ENCODE results near the gene ZNF385B.

The ZNF385B gene

DNA sequence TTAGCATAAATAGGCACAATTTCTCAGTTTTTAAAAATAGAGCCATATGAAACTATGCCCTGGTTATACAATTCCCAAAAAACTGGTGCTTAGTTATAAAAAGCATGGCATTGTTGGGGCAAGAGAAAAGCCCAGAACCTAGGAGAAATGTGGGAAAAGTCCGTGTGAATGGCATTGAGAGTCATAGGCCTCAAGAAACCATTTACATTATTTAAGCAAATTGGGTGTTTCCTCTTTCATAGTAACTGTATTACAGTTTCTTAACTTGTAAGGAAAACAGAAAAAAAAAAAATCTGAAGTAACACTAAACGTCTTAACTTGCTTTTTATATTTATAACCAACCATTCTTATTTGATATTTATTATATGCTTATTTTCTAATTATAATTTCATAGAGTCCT is 425.8 kb downstream of the ZNF385B start:
- no peaks in the 10 kb centered on the region for H3K9me3 ChIP-seq (ENCODE audit: control insufficient read depth in 5 of 5, low read length in 5 of 5)
- no peaks in the 10 kb centered on the region for H3K36me3 ChIP-seq (ENCODE audit: control insufficient read depth in 5 of 5, insufficient read depth in 5 of 5, low read length in 5 of 5)
- no peak overlapping the region for H3K27ac ChIP-seq (ENCODE audit: low read depth, low read length)
- no peak overlapping the region for H3K9ac ChIP-seq (ENCODE audit: low read length in 5 of 5)
- no peaks in the 10 kb centered on the region for H3K4me1 ChIP-seq (ENCODE audit: control insufficient read depth in 5 of 5, insufficient read depth in 5 of 5, low read length in 5 of 5)
- no peak overlapping the region for H3K4me3 ChIP-seq (ENCODE audit: low read depth in 1 of 5, low read length in 5 of 5)
- H3K27me3 ChIP-seq (ENCODE audit: control insufficient read depth in 5 of 5, insufficient read depth in 4 of 5, low read length in 5 of 5): no peaks in the 10 kb centered on the region

DNA sequence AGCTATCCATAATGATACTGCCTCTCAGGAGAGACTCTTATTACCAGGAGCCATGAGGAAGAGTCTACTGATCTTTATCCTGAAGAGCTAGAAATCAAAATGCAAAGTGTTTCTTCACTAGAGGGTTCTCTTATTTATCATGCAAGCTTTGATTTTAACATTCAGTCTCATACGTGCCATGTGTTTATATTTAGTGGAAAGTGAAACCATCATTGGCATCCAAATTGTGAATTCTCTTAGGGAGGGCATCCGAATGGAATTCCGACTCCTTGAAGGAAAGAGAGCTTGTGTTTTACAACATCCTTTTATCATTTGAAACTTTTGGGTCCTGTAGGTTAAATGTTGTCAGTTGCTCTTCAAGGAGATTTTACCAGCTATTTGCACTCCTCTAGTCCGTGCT is 426.4 kb downstream of the ZNF385B start:
- Histone ChIP-seq H3K27me3 (ENCODE audit: control insufficient read depth in 5 of 5, insufficient read depth in 4 of 5, low read length in 5 of 5) (no peaks in the 10 kb centered on the region), H3K36me3 (ENCODE audit: control insufficient read depth in 5 of 5, insufficient read depth in 5 of 5, low read length in 5 of 5) (no peaks in the 10 kb centered on the region), H3K4me3 (ENCODE audit: low read depth in 1 of 5, low read length in 5 of 5) (no peak overlapping the region), H3K27ac (ENCODE audit: low read depth, low read length) (no peak overlapping the region), H3K4me1 (ENCODE audit: control insufficient read depth in 5 of 5, insufficient read depth in 5 of 5, low read length in 5 of 5) (no peaks in the 10 kb centered on the region), H3K9ac (ENCODE audit: low read length in 5 of 5) (no peak overlapping the region), H3K9me3 (ENCODE audit: control insufficient read depth in 5 of 5, low read length in 5 of 5) (no peaks in the 10 kb centered on the region)

DNA sequence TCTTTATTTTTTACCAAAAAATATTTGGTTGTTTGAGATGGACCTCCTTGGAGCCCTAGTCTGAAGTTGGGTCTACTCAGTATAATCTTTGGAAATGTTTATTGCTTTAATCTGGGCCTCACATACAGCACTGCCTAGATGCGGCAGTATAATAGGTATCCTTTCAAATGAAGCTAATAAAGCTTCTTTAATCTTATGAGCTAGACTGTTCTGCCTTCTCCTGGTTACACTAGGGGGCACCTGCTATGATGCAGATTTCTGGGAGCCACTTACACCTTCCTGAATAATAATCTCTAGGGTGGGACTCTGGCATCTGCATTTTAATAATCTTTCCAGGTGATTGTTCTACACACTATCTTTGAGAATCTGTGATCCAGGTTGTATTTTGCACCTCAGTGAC is 427.1 kb downstream of the ZNF385B start:
- Histone ChIP-seq H3K4me3 (ENCODE audit: low read depth in 1 of 5, low read length in 5 of 5) (no peak overlapping the region), H3K27ac (ENCODE audit: low read depth, low read length) (no peak overlapping the region), H3K9me3 (ENCODE audit: control insufficient read depth in 5 of 5, low read length in 5 of 5) (no peaks in the 10 kb centered on the region), H3K9ac (ENCODE audit: low read length in 5 of 5) (no peak overlapping the region), H3K27me3 (ENCODE audit: control insufficient read depth in 5 of 5, insufficient read depth in 4 of 5, low read length in 5 of 5) (peaks cover 0 to 2% (median 0%) of the 10 kb centered on the region in 5 donors), H3K36me3 (ENCODE audit: control insufficient read depth in 5 of 5, insufficient read depth in 5 of 5, low read length in 5 of 5) (no peaks in the 10 kb centered on the region), H3K4me1 (ENCODE audit: control insufficient read depth in 5 of 5, insufficient read depth in 5 of 5, low read length in 5 of 5) (no peaks in the 10 kb centered on the region)

DNA sequence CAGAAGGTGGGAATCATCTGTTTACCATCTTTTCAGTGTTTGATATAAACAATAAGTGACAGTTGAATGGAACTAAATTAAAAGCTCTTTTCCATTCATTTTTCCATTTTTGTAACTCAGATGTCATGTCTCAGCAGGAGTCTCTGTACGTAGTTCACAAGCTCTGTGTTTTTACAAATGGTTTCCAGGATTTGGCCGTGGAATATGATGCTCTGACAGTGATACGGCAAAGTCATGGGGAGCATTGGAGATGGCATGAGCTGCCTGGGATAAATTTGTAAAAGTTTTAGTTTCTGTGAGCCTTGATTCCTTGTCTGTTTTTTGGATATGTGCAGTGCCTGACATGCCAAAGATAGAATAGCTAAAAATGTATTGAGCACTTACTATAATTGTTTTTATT is 428.7 kb downstream of the ZNF385B start:
- H3K9me3 ChIP-seq (ENCODE audit: control insufficient read depth in 5 of 5, low read length in 5 of 5): no peaks in the 10 kb centered on the region
- no peak overlapping the region for H3K9ac ChIP-seq (ENCODE audit: low read length in 5 of 5)
- peaks cover 0 to 8% (median 6%) of the 10 kb centered on the region in 5 donors for H3K4me1 ChIP-seq (ENCODE audit: control insufficient read depth in 5 of 5, insufficient read depth in 5 of 5, low read length in 5 of 5)
- H3K27ac ChIP-seq (ENCODE audit: low read depth, low read length): no peak overlapping the region
- no peaks in the 10 kb centered on the region for H3K36me3 ChIP-seq (ENCODE audit: control insufficient read depth in 5 of 5, insufficient read depth in 5 of 5, low read length in 5 of 5)
- peaks cover 0 to 4% (median 0%) of the 10 kb centered on the region in 5 donors for H3K27me3 ChIP-seq (ENCODE audit: control insufficient read depth in 5 of 5, insufficient read depth in 4 of 5, low read length in 5 of 5)
- H3K4me3 ChIP-seq (ENCODE audit: low read depth in 1 of 5, low read length in 5 of 5): no peak overlapping the region

DNA sequence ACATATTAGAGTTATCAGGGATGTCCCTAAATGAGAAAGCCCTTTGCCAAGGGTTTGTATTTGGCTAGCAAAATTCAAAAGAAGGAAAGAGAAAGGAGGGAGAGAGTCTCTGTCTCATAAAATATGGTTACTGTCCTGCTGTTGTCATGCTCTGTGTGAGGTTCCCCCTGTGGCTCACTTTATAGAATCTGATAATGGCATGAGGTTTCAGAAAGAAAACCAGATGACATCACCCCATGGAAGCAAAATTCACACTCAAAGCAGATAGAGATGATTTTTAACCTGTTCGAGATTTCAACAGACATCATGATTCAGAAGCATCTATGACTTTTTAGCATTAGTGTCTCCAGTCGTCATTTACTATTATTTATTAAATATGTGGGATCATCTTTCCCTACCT is 431.8 kb downstream of the ZNF385B start:
- no peak overlapping the region for H3K27ac ChIP-seq (ENCODE audit: low read depth, low read length)
- H3K9me3 ChIP-seq (ENCODE audit: control insufficient read depth in 5 of 5, low read length in 5 of 5): no peaks in the 10 kb centered on the region
- no peak overlapping the region for H3K9ac ChIP-seq (ENCODE audit: low read length in 5 of 5)
- H3K4me3 ChIP-seq (ENCODE audit: low read depth in 1 of 5, low read length in 5 of 5): no peak overlapping the region
- H3K27me3 ChIP-seq (ENCODE audit: control insufficient read depth in 5 of 5, insufficient read depth in 4 of 5, low read length in 5 of 5): peaks cover 0 to 6% (median 3%) of the 10 kb centered on the region in 5 donors
- no peaks in the 10 kb centered on the region for H3K36me3 ChIP-seq (ENCODE audit: control insufficient read depth in 5 of 5, insufficient read depth in 5 of 5, low read length in 5 of 5)
- H3K4me1 ChIP-seq (ENCODE audit: control insufficient read depth in 5 of 5, insufficient read depth in 5 of 5, low read length in 5 of 5): peaks cover 0 to 8% (median 6%) of the 10 kb centered on the region in 5 donors

DNA sequence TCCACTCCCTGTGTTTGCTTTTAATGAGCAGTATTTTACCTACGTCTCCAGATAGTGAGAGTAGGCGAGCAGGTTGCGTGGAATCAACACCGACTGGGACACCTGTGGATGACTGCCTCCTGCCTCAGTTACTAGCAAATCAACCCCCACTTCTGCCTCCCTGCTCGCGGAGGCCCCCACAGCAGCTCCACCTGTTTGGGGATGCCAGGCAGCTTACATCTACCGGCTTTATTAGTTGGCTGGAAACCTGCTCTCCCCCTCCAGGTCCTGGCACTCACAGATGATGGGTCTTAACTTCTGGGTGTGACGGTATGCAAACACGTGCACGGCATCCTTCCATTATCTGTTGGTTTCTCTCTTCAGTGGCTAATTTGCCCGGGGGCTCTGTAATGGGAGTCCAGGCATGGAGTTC is 432.3 kb downstream of the ZNF385B start:
- peak overlapping the region in 3 of 5 donors; percentile 17 to 29 (median 23) for H3K4me3 ChIP-seq (ENCODE audit: low read depth in 1 of 5, low read length in 5 of 5)
- H3K9ac ChIP-seq (ENCODE audit: low read length in 5 of 5): no peak overlapping the region
- H3K9me3 ChIP-seq (ENCODE audit: control insufficient read depth in 5 of 5, low read length in 5 of 5): no peaks in the 10 kb centered on the region
- H3K4me1 ChIP-seq (ENCODE audit: control insufficient read depth in 5 of 5, insufficient read depth in 5 of 5, low read length in 5 of 5): peaks cover 0 to 8% (median 6%) of the 10 kb centered on the region in 5 donors
- no peak overlapping the region for H3K27ac ChIP-seq (ENCODE audit: low read depth, low read length)
- no peaks in the 10 kb centered on the region for H3K36me3 ChIP-seq (ENCODE audit: control insufficient read depth in 5 of 5, insufficient read depth in 5 of 5, low read length in 5 of 5)
- peaks cover 0 to 6% (median 3%) of the 10 kb centered on the region in 5 donors for H3K27me3 ChIP-seq (ENCODE audit: control insufficient read depth in 5 of 5, insufficient read depth in 4 of 5, low read length in 5 of 5)

DNA sequence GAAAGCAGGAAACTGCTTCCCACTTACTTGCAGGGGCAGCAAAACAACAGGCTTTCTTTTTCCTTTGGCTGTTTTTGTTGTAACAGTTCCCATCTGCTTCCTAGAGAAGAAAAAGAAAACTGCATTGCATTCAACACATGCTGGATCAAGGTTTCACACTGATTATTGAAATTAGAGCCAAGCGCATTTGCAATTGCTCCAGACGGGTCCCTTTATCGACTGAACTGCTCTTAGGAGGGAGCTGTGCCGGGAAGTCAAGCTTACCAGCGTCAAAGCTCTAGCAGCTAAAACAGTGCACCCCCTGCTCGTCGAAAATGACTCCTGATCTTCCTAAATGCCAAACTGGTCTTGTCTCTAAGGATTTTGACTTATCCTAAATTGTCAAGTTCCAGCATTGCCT is 432.8 kb downstream of the ZNF385B start:
- H3K9ac ChIP-seq (ENCODE audit: low read length in 5 of 5): no peak overlapping the region
- H3K27ac ChIP-seq (ENCODE audit: low read depth, low read length): no peak overlapping the region
- H3K27me3 ChIP-seq (ENCODE audit: control insufficient read depth in 5 of 5, insufficient read depth in 4 of 5, low read length in 5 of 5): peaks cover 0 to 6% (median 3%) of the 10 kb centered on the region in 5 donors
- H3K9me3 ChIP-seq (ENCODE audit: control insufficient read depth in 5 of 5, low read length in 5 of 5): no peaks in the 10 kb centered on the region
- peaks cover 0 to 8% (median 6%) of the 10 kb centered on the region in 5 donors for H3K4me1 ChIP-seq (ENCODE audit: control insufficient read depth in 5 of 5, insufficient read depth in 5 of 5, low read length in 5 of 5)
- H3K4me3 ChIP-seq (ENCODE audit: low read depth in 1 of 5, low read length in 5 of 5): peak overlapping the region in 3 of 5 donors; percentile 17 to 29 (median 23)
- H3K36me3 ChIP-seq (ENCODE audit: control insufficient read depth in 5 of 5, insufficient read depth in 5 of 5, low read length in 5 of 5): no peaks in the 10 kb centered on the region

DNA sequence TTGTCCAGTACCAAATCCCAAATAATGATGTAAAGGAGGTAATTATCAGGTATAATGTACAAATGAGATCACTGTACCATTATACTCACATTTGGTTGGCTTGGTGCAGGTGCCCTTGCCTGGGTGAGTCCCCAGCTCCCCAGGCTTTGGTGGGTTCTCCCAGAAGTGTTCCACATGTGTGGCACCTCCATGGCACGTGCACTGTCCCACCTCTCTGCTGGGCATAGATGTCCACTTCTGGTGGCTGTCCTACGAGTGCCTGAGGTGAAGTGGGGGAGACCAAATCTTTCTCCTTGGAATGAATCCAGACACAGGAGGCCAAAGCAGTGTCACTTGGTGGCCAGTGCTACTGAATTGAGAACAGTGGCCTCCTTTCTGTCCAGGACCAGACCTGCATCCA is 434.3 kb downstream of the ZNF385B start:
- Histone ChIP-seq H3K27ac (ENCODE audit: low read depth, low read length) (no peak overlapping the region), H3K27me3 (ENCODE audit: control insufficient read depth in 5 of 5, insufficient read depth in 4 of 5, low read length in 5 of 5) (peaks cover 0 to 6% (median 3%) of the 10 kb centered on the region in 5 donors), H3K9ac (ENCODE audit: low read length in 5 of 5) (no peak overlapping the region), H3K36me3 (ENCODE audit: control insufficient read depth in 5 of 5, insufficient read depth in 5 of 5, low read length in 5 of 5) (no peaks in the 10 kb centered on the region), H3K4me1 (ENCODE audit: control insufficient read depth in 5 of 5, insufficient read depth in 5 of 5, low read length in 5 of 5) (peaks cover 0 to 9% (median 6%) of the 10 kb centered on the region in 5 donors), H3K9me3 (ENCODE audit: control insufficient read depth in 5 of 5, low read length in 5 of 5) (no peaks in the 10 kb centered on the region), H3K4me3 (ENCODE audit: low read depth in 1 of 5, low read length in 5 of 5) (no peak overlapping the region)

DNA sequence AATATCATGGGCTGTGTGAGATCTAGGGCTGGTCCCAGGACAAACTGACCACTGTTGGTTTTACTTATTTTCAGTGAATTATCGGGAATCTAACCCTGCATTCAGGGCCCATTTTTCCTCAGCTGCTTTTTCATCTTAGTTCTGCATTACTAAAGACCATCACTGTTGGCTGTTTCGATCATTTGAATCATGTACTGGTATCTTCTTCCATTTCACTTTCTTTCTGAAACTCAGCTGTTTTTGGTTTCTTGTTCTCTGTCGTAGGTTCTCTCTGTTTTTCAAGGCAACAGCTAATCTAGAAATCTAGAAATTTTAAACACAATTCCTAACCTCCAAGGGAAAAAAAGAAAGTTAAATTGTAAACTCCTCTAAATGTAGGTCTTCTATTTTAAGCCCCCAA is 436.8 kb downstream of the ZNF385B start:
- no peaks in the 10 kb centered on the region for H3K36me3 ChIP-seq (ENCODE audit: control insufficient read depth in 5 of 5, insufficient read depth in 5 of 5, low read length in 5 of 5)
- H3K4me3 ChIP-seq (ENCODE audit: low read depth in 1 of 5, low read length in 5 of 5): no peak overlapping the region
- H3K4me1 ChIP-seq (ENCODE audit: control insufficient read depth in 5 of 5, insufficient read depth in 5 of 5, low read length in 5 of 5): peaks cover 0 to 9% (median 6%) of the 10 kb centered on the region in 5 donors
- no peaks in the 10 kb centered on the region for H3K9me3 ChIP-seq (ENCODE audit: control insufficient read depth in 5 of 5, low read length in 5 of 5)
- peaks cover 0 to 6% (median 3%) of the 10 kb centered on the region in 5 donors for H3K27me3 ChIP-seq (ENCODE audit: control insufficient read depth in 5 of 5, insufficient read depth in 4 of 5, low read length in 5 of 5)
- H3K9ac ChIP-seq (ENCODE audit: low read length in 5 of 5): no peak overlapping the region
- no peak overlapping the region for H3K27ac ChIP-seq (ENCODE audit: low read depth, low read length)

DNA sequence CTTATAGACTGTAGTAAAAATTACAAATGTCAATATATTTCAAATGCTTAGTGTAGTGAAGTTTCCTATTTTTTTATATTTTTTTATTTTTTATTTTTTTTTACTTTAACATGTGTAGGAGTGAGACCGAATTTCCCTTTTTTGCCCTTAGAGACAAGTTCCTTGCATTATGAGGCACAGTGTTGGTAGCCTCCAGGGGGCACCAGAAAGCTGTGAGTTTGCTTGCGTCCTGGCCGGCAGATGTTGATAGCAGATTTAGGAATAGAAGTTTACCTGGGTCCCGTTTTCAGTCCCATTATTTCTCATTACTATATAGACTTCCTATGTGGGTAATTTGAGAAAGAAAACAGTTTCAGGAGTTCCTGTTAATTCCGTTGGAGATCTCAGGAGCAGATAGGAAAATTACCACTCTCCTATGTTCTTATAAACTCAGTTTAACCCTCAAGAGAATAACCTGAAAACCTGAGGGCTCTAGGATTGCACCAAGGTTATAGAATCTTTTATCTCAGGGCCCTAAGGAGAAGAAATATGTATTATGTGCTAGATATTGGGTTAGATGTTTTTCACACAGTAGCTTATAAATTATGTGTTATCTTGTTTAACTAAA is 439.3 kb downstream of the ZNF385B start:
- Histone ChIP-seq H3K27me3 (ENCODE audit: control insufficient read depth in 5 of 5, insufficient read depth in 4 of 5, low read length in 5 of 5) (peaks cover 0 to 2% (median 0%) of the 10 kb centered on the region in 5 donors), H3K36me3 (ENCODE audit: control insufficient read depth in 5 of 5, insufficient read depth in 5 of 5, low read length in 5 of 5) (no peaks in the 10 kb centered on the region), H3K27ac (ENCODE audit: low read depth, low read length) (no peak overlapping the region), H3K4me1 (ENCODE audit: control insufficient read depth in 5 of 5, insufficient read depth in 5 of 5, low read length in 5 of 5) (peaks cover 0 to 2% (median 0%) of the 10 kb centered on the region in 5 donors), H3K4me3 (ENCODE audit: low read depth in 1 of 5, low read length in 5 of 5) (no peak overlapping the region), H3K9ac (ENCODE audit: low read length in 5 of 5) (no peak overlapping the region), H3K9me3 (ENCODE audit: control insufficient read depth in 5 of 5, low read length in 5 of 5) (no peaks in the 10 kb centered on the region)

All from subcutaneous abdominal adipose tissue (tissue), 5 donors.